ENCODE data around the gene RIMBP2. TPM values are rescaled to one million over a fixed set of nuclear protein-coding genes. Genes with fewer than 3 reads are reported as not detected.

Gene RIMBP2
- total and polyA plus RNA-seq, 4 donors: 0.39 to 1.0 TPM; not detected in 2

DNA sequence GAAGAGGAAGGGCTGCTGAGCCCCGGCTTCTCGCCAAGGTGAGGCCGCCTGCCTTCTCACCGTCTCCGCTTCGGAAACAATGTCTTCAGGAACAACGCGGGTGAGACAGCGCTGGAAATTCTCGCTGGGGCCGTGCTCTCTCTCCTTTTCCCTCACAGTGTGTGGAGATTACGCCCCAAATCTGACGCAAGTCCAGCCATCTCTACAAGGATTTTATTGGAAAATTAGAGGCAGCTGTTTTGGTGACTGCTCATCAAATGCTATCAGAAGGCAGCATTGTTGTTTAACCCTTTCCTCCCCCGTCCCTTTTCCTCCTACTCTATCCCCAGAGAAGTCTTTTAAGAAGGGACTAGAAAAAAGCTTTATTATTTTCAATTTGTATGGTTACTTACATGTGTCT lies 324.9 kb downstream of the RIMBP2 start:
- Histone ChIP-seq H3K27ac (ENCODE audit: low read depth in 1 of 2, low read length in 2 of 2) (no peak overlapping the region), H3K36me3 (ENCODE audit: control insufficient read depth in 1 of 2, insufficient read depth in 2 of 2, low read length in 1 of 2) (no peaks in the 10 kb centered on the region), H3K27me3 (ENCODE audit: control insufficient read depth in 1 of 2, insufficient read depth in 2 of 2, low read length in 1 of 2) (no peaks in the 10 kb centered on the region), H3K9me3 (ENCODE audit: control insufficient read depth, low read length) (no peaks in the 10 kb centered on the region), H3K4me1 (ENCODE audit: control insufficient read depth in 1 of 2, insufficient read depth in 2 of 2, low read length in 2 of 2) (no peaks in the 10 kb centered on the region), H3K4me3 (ENCODE audit: low read length in 2 of 2) (no peak overlapping the region)
- 42 to 47% methylated on average over 14 of the region's 14 CpGs for WGBS, 2 donors
- intact Hi-C loops (cut with DNase I): no loop called here
- DNase-seq (no peak), ATAC-seq (ENCODE audit: low FRiP score) (no peak)

DNA sequence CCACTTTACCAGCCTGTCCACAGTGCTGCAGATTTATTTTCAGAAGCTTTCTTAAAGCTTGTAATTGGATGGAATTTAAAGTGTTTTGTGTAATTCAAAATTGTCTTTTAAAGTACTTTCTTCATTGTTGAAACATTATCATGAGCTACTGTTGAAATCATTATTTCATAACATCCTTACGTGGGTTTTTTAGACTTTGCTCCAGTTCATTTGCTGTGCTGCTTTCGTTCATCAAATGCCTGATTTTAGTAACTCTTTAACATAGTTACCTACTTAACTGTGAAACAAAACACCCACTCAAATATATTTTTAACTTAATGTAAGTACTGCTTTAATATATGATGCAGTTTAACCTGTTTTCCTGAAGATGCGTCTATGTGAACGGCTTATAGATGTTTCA lies 330.9 kb downstream of the RIMBP2 start:
- no peaks in the 10 kb centered on the region for H3K9me3 ChIP-seq (ENCODE audit: control insufficient read depth, low read length)
- H3K27ac ChIP-seq (ENCODE audit: low read depth in 1 of 2, low read length in 2 of 2): no peak overlapping the region
- 79 to 88% methylated on average over 4 of the region's 4 CpGs for WGBS, 2 donors
- no peaks in the 10 kb centered on the region for H3K4me1 ChIP-seq (ENCODE audit: control insufficient read depth in 1 of 2, insufficient read depth in 2 of 2, low read length in 2 of 2)
- DNase-seq (no peak), ATAC-seq (ENCODE audit: low FRiP score) (no peak)
- H3K36me3 ChIP-seq (ENCODE audit: control insufficient read depth in 1 of 2, insufficient read depth in 2 of 2, low read length in 1 of 2): no peaks in the 10 kb centered on the region
- intact Hi-C loops (cut with DNase I): no loop called here
- H3K27me3 ChIP-seq (ENCODE audit: control insufficient read depth in 1 of 2, insufficient read depth in 2 of 2, low read length in 1 of 2): no peaks in the 10 kb centered on the region
- no peak overlapping the region for H3K4me3 ChIP-seq (ENCODE audit: low read length in 2 of 2)

DNA sequence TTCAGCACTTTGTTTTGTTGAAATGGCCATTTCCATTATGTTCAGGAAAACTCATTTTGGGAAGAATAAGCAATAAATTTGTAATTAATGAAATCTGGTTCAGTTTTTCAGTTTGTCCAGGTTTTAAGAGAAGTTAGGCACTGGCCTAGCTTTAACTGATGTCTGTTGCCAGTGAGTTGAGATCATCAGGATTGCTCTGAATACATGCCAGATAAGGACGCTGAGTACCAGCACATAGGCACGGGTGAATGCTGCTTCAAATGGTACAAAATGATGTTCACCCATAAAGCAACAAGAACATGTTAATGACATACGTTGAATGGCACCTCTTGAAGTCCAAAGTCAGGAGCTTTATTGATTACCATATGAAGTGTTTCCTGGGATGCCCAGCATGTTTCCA lies 331.9 kb downstream of the RIMBP2 start:
- no peaks in the 10 kb centered on the region for H3K4me1 ChIP-seq (ENCODE audit: control insufficient read depth in 1 of 2, insufficient read depth in 2 of 2, low read length in 2 of 2)
- no peaks in the 10 kb centered on the region for H3K9me3 ChIP-seq (ENCODE audit: control insufficient read depth, low read length)
- DNase-seq: no peak
- H3K36me3 ChIP-seq (ENCODE audit: control insufficient read depth in 1 of 2, insufficient read depth in 2 of 2, low read length in 1 of 2): no peaks in the 10 kb centered on the region
- no peak overlapping the region for H3K27ac ChIP-seq (ENCODE audit: low read depth in 1 of 2, low read length in 2 of 2)
- intact Hi-C loops (cut with DNase I): no loop called here
- no peaks in the 10 kb centered on the region for H3K27me3 ChIP-seq (ENCODE audit: control insufficient read depth in 1 of 2, insufficient read depth in 2 of 2, low read length in 1 of 2)
- H3K4me3 ChIP-seq (ENCODE audit: low read length in 2 of 2): no peak overlapping the region
- ATAC-seq (ENCODE audit: low FRiP score): no peak
- 34 to 40% methylated on average over 3 of the region's 3 CpGs for WGBS, 2 donors

DNA sequence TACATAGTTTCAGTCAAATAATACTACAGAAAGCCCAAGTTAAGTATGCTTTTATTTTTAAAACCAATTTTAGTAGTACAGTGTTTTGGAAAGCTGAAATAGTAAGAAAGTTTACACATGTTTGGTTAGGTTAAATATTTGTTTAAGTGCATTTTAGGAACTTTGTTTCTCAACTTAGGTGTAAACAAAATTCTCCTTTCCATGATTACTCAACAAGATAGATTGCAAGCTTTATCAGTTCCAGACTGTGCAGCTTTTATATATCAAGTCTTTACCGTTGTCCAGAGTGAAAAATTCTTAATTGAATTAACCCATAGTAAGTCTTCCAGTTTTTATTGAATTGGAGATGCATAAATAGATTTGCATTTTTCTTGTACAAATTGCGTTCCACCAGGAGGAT lies 333.3 kb downstream of the RIMBP2 start:
- Histone ChIP-seq H3K27ac (ENCODE audit: low read depth in 1 of 2, low read length in 2 of 2) (no peak overlapping the region), H3K4me3 (ENCODE audit: low read length in 2 of 2) (no peak overlapping the region), H3K4me1 (ENCODE audit: control insufficient read depth in 1 of 2, insufficient read depth in 2 of 2, low read length in 2 of 2) (no peaks in the 10 kb centered on the region), H3K36me3 (ENCODE audit: control insufficient read depth in 1 of 2, insufficient read depth in 2 of 2, low read length in 1 of 2) (no peaks in the 10 kb centered on the region), H3K9me3 (ENCODE audit: control insufficient read depth, low read length) (no peaks in the 10 kb centered on the region), H3K27me3 (ENCODE audit: control insufficient read depth in 1 of 2, insufficient read depth in 2 of 2, low read length in 1 of 2) (peaks cover 0 to 2% of the 10 kb centered on the region in 2 donors)
- ATAC-seq (ENCODE audit: low FRiP score): no peak
- no peak for DNase-seq
- WGBS, 2 donors: 49 to 52% methylated on average over 2 of the region's 2 CpGs
- intact Hi-C loops (cut with DNase I): no loop called here

DNA sequence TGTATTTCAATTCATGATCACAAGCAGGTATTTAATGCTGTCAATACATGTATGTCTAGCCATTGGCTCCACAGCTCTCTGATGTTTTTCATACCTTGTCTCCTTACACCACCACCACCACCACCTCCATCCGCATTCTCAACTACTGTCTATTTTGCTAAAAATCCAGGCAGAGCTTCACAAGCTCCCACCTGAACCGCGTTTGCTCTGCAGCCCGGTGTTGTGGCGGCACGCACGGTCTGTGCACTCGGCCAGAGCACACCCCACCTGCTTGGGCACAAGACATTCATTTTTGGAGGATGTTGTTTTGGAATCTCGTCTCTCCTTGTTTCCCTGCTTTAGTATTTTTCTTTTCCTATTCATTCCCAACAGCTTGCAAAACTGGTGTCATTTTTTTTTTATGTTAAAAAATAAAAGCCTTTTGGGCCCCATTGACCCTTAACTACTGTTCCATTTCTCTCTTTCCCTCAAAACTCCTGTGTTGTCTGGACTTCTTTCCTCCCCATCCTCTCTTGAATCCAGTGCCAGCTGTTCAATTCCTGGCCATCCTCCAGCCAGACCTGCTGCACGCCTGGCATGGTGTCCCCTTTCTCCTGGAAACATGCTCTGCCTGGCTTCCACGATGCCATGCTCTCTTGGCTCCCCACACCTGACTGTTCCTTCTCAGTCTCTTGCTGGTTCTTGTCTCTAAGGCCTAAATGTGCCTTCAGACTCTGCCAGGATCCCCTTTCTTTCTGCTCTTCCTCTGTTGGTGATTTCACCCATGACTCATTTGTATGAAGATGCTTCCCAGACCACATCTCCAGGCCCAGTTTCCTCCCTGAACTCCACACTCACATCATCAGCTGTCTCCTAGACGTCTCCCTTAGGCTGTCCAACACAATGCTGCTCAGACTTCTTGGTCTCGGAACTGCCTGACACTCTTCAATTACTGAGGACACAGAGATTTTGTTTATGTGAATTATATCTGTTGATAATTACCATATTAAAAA lies 340.5 kb downstream of the RIMBP2 start:
- Histone ChIP-seq H3K9me3 (ENCODE audit: control insufficient read depth, low read length) (no peaks in the 10 kb centered on the region), H3K4me1 (ENCODE audit: control insufficient read depth in 1 of 2, insufficient read depth in 2 of 2, low read length in 2 of 2) (no peaks in the 10 kb centered on the region), H3K4me3 (ENCODE audit: low read length in 2 of 2) (no peak overlapping the region), H3K27ac (ENCODE audit: low read depth in 1 of 2, low read length in 2 of 2) (no peak overlapping the region), H3K27me3 (ENCODE audit: control insufficient read depth in 1 of 2, insufficient read depth in 2 of 2, low read length in 1 of 2) (peaks cover 0 to 2% of the 10 kb centered on the region in 2 donors), H3K36me3 (ENCODE audit: control insufficient read depth in 1 of 2, insufficient read depth in 2 of 2, low read length in 1 of 2) (no peaks in the 10 kb centered on the region)
- WGBS, 2 donors: 73 to 74% methylated on average over 13 of the region's 13 CpGs
- ATAC-seq (ENCODE audit: low FRiP score) (no peak), DNase-seq (no peak)
- intact Hi-C loops (cut with DNase I): no loop called here

DNA sequence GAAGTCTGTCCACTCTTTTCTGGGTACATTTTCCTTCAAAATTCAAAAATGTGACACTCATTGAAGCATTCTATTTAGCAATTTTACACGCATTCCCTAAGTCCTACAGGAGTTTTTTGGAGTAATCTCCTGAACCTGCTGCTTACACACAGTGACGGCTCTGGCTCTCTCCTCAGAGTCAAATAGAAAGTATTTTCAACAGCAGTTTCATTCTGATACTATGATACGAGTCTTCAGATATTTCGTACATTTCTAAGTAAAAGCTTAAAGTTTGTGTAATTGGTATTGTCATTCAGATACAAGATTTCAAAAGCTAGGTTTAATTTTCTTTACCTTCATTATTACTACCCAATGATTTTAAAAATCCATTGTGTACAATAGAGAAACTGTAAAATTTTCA lies 342.0 kb downstream of the RIMBP2 start:
- Histone ChIP-seq H3K9me3 (ENCODE audit: control insufficient read depth, low read length) (no peaks in the 10 kb centered on the region), H3K27ac (ENCODE audit: low read depth in 1 of 2, low read length in 2 of 2) (no peak overlapping the region), H3K4me3 (ENCODE audit: low read length in 2 of 2) (no peak overlapping the region), H3K27me3 (ENCODE audit: control insufficient read depth in 1 of 2, insufficient read depth in 2 of 2, low read length in 1 of 2) (peaks cover 0 to 2% of the 10 kb centered on the region in 2 donors), H3K36me3 (ENCODE audit: control insufficient read depth in 1 of 2, insufficient read depth in 2 of 2, low read length in 1 of 2) (no peaks in the 10 kb centered on the region), H3K4me1 (ENCODE audit: control insufficient read depth in 1 of 2, insufficient read depth in 2 of 2, low read length in 2 of 2) (no peaks in the 10 kb centered on the region)
- 76 to 83% methylated on average over 4 of the region's 4 CpGs for WGBS, 2 donors
- DNase-seq (no peak), ATAC-seq (ENCODE audit: low FRiP score) (no peak)
- intact Hi-C loops (cut with DNase I): no loop called here

DNA sequence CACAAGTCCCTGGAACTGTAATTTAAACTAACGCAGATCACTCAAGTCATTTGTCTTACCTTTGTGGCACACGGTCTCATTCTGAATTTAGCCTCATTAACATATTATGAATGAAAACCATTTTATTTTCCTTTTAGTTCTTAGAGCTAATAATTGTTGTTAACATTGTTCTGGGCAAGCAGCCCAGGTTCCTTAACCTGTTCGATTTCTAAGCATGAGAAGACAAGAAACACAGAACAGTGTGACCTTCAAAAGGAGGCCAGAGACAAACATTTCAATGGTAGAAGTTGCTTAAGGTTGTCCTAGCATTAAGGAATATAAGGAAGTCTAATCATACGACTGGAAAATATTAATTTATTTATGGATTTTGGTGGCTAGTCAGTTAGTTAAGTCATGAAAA lies 343.2 kb downstream of the RIMBP2 start:
- intact Hi-C loops (cut with DNase I): no loop called here
- ATAC-seq (ENCODE audit: low FRiP score): no peak
- H3K4me1 ChIP-seq (ENCODE audit: control insufficient read depth in 1 of 2, insufficient read depth in 2 of 2, low read length in 2 of 2): no peaks in the 10 kb centered on the region
- no peaks in the 10 kb centered on the region for H3K36me3 ChIP-seq (ENCODE audit: control insufficient read depth in 1 of 2, insufficient read depth in 2 of 2, low read length in 1 of 2)
- H3K27ac ChIP-seq (ENCODE audit: low read depth in 1 of 2, low read length in 2 of 2): no peak overlapping the region
- DNase-seq: no peak
- no peaks in the 10 kb centered on the region for H3K9me3 ChIP-seq (ENCODE audit: control insufficient read depth, low read length)
- no peak overlapping the region for H3K4me3 ChIP-seq (ENCODE audit: low read length in 2 of 2)
- WGBS, 2 donors: 50 to 53% methylated on average over 4 of the region's 4 CpGs
- H3K27me3 ChIP-seq (ENCODE audit: control insufficient read depth in 1 of 2, insufficient read depth in 2 of 2, low read length in 1 of 2): no peaks in the 10 kb centered on the region

DNA sequence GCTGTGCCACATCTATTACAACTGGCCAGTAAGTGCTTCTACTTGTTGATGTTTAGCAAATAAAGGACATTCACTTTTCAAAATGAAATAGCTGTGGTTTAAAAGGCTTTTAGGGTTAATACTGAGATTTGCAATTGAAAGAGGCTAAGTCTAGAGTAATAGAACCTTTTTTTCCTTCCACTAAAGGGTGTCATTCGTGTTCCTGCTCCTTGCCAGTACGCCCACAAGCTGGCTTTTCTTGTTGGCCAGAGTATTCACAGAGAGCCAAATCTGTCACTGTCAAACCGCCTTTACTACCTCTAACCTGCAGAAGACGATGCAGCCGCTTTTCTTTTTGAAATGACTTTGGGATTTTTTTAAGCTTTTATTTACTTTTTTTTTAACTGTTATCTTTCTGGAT lies 344.8 kb downstream of the RIMBP2 start:
- H3K36me3 ChIP-seq (ENCODE audit: control insufficient read depth in 1 of 2, insufficient read depth in 2 of 2, low read length in 1 of 2): no peaks in the 10 kb centered on the region
- H3K27me3 ChIP-seq (ENCODE audit: control insufficient read depth in 1 of 2, insufficient read depth in 2 of 2, low read length in 1 of 2): no peaks in the 10 kb centered on the region
- WGBS, 2 donors: 2 to 3% methylated on average over 5 of the region's 5 CpGs
- DNase-seq (no peak), ATAC-seq (ENCODE audit: low FRiP score) (no peak)
- H3K9me3 ChIP-seq (ENCODE audit: control insufficient read depth, low read length): no peaks in the 10 kb centered on the region
- intact Hi-C loops (cut with DNase I): no loop called here
- H3K4me1 ChIP-seq (ENCODE audit: control insufficient read depth in 1 of 2, insufficient read depth in 2 of 2, low read length in 2 of 2): no peaks in the 10 kb centered on the region
- H3K4me3 ChIP-seq (ENCODE audit: low read length in 2 of 2): no peak overlapping the region
- H3K27ac ChIP-seq (ENCODE audit: low read depth in 1 of 2, low read length in 2 of 2): no peak overlapping the region

DNA sequence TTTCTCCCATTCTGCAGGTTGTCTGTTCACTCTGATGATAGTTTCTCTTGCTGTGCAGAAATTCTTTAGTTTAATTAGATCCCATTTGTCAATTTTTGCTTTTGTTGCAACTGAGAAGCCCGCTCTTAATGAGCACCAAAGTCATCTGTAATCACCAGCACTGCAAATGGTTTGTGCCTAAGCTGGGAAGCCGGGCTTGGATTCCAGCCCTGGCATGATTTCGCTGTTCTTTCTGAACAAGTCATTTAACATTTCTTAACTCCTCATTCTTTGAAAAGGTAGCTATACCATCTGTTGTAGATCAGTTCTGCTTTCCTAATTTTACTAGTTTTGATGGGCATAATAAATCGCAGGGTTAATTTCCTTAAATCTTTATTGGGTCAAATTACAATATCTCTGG lies 346.3 kb downstream of the RIMBP2 start:
- no peak overlapping the region for H3K27ac ChIP-seq (ENCODE audit: low read depth in 1 of 2, low read length in 2 of 2)
- intact Hi-C loops (cut with DNase I): no loop called here
- H3K4me1 ChIP-seq (ENCODE audit: control insufficient read depth in 1 of 2, insufficient read depth in 2 of 2, low read length in 2 of 2): no peaks in the 10 kb centered on the region
- DNase-seq (no peak), ATAC-seq (ENCODE audit: low FRiP score) (no peak)
- no peaks in the 10 kb centered on the region for H3K9me3 ChIP-seq (ENCODE audit: control insufficient read depth, low read length)
- H3K27me3 ChIP-seq (ENCODE audit: control insufficient read depth in 1 of 2, insufficient read depth in 2 of 2, low read length in 1 of 2): no peaks in the 10 kb centered on the region
- H3K36me3 ChIP-seq (ENCODE audit: control insufficient read depth in 1 of 2, insufficient read depth in 2 of 2, low read length in 1 of 2): no peaks in the 10 kb centered on the region
- WGBS, 2 donors: 74 to 77% methylated on average over 4 of the region's 4 CpGs
- H3K4me3 ChIP-seq (ENCODE audit: low read length in 2 of 2): no peak overlapping the region
